ENCODE results near the gene TMEM154.

DNA sequence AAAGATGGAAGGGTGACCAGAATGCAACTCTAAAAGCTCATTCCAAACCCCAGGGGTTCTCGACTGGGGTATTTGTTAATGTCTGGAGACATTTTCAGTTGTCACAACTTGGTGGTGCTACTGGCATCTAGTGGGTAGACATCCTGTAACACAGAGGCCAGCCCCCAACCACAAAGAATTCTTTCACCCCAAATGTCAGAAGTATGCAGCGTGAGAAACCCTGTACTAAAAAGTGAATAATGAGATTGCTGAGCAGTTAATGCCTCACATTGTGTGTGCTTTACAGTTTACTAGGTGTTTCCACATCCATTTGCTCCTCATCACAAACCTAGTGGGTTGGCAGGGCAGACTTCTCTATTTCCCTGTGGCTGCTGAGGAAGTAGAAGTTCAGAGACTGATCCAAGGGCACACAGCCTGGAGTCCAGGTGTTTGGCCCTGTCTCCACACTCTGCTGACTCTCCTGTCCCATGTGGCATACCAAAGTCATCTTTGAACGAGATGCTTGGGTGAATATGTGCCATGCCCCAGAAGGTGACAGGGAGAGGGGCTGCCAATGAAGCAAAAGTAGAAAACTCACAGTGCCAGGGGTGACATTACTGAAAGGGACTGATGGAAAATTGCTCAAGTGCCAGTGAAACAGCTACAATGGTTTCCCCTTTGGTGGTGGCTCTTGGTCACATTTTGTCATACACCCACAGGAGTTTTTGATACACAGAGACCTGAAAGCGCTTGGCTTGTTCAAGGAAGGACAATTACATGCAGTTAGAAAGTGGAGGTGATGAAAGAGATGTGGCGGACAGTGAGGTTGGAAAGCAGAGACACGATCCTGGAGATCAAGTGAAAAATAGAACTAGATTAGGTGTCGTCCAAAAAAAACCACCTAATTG lies 10.1 kb upstream of the TMEM154 start:
- TF ChIP-seq POLR2AphosphoS5 (IDR thresholded peaks at IDR 0.05), result no peak
- TF ChIP-seq, protein P1, sequence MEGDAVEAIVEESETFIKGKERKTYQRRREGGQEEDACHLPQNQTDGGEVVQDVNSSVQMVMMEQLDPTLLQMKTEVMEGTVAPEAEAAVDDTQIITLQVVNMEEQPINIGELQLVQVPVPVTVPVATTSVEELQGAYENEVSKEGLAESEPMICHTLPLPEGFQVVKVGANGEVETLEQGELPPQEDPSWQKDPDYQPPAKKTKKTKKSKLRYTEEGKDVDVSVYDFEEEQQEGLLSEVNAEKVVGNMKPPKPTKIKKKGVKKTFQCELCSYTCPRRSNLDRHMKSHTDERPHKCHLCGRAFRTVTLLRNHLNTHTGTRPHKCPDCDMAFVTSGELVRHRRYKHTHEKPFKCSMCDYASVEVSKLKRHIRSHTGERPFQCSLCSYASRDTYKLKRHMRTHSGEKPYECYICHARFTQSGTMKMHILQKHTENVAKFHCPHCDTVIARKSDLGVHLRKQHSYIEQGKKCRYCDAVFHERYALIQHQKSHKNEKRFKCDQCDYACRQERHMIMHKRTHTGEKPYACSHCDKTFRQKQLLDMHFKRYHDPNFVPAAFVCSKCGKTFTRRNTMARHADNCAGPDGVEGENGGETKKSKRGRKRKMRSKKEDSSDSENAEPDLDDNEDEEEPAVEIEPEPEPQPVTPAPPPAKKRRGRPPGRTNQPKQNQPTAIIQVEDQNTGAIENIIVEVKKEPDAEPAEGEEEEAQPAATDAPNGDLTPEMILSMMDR (IDR thresholded peaks at IDR 0.05 in 8 of 11, conservative IDR thresholded peaks at IDR 0.05 in 3 of 11), result no peak

Measured in spleen (tissue), 7 donors.